HEK293 (cell line): ENCODE results near the gene PLCB3.

Experiments used
- CTCF ChIA-PET: fragments of 350-600 bp; formaldehyde crosslinking; extraction: SDS; loops from one replicate; lab custom pipeline; 2021; ENCODE audit warnings: antibody characterized with exemption; lab: Yijun Ruan, JAX
- POLR2A ChIA-PET: fragments of 300-600 bp; formaldehyde crosslinking; extraction: SDS; loops from one replicate; lab custom pipeline; 2020; ENCODE audit warnings: antibody characterized with exemption, inconsistent platforms; lab: Yijun Ruan, JAX
- H3K27ac ChIP-seq: fragments of 200-500 bp; sonication (Bioruptor generic); 2 replicates; pipeline ENCODE4 v1.5.1; 2014; ENCODE audit warnings: low read depth, low read length, control low read depth, inconsistent platforms; ENCODE audit errors: extremely low read depth
- H3K36me3 ChIP-seq, 2 experiments: fragments of 200-500 bp in 1 of 2; sonication (Bioruptor generic) in 1 of 2; 1 replicate in 1 of 2; 2 replicates in 1 of 2; pipeline ENCODE4 v1.5.1; 2014 to 2017; ENCODE audit warnings: inconsistent platforms in 2 of 2, low read length in 2 of 2; ENCODE audit not compliant: control insufficient read depth in 2 of 2, insufficient read depth in 1 of 2
- H3K4me1 ChIP-seq: fragments of 200-500 bp; sonication (Bioruptor generic); 2 replicates; pipeline ENCODE4 v1.5.1; 2014; ENCODE audit warnings: mild to moderate bottlenecking, low read length, inconsistent platforms; ENCODE audit not compliant: control insufficient read depth, insufficient read depth
- H3K4me3 ChIP-seq: 2 replicates; pipeline ENCODE4 v1.5.1; 2011; ENCODE audit warnings: low read depth, mild to moderate bottlenecking, control low read depth, low read length, moderate library complexity
- H3K9me3 ChIP-seq: fragments of 200-500 bp; sonication (Bioruptor generic); 2 replicates; pipeline ENCODE4 v1.5.1; 2014; ENCODE audit warnings: low read depth, low read length, inconsistent platforms; ENCODE audit not compliant: control insufficient read depth, insufficient read depth
- EGR2 ChIP-seq: fragments of 450-650 bp; formaldehyde crosslinking; IDR thresholded peaks from 2 replicates; pipeline ENCODE4 v1.5.1; 2016; ENCODE audit warnings: low read depth, missing biosample characterization, missing genetic modification characterization
- ELK4 ChIP-seq: IDR thresholded peaks from 2 replicates; pipeline ENCODE4 v1.6.1; 2011; ENCODE audit warnings: mild to moderate bottlenecking, low read depth, low read length, borderline replicate concordance
- SP7 ChIP-seq: fragments of 450-650 bp; formaldehyde crosslinking; IDR thresholded peaks from 2 replicates; pipeline ENCODE4 v1.5.1; 2016; ENCODE audit warnings: missing biosample characterization, missing genetic modification characterization
- ZBTB1 ChIP-seq: fragments of 450-650 bp; formaldehyde crosslinking; IDR thresholded peaks from 2 replicates; pipeline ENCODE4 v1.5.1; 2016; ENCODE audit warnings: missing biosample characterization, missing genetic modification characterization
- ZBTB11 ChIP-seq: fragments of 450-650 bp; formaldehyde crosslinking; conservative IDR thresholded peaks from 2 replicates; pipeline ENCODE4 v1.5.1; 2016; ENCODE audit warnings: low read depth, missing biosample characterization, missing genetic modification characterization
- ZNF202 ChIP-seq: fragments of 450-650 bp; formaldehyde crosslinking; IDR thresholded peaks from 2 replicates; pipeline ENCODE4 v1.5.1; 2016; ENCODE audit warnings: missing biosample characterization, missing genetic modification characterization, borderline replicate concordance
- ZNF274 ChIP-seq, 2 experiments: fragments of 200-500 bp in 1 of 2; fragments of 450-650 bp in 1 of 2; sonication (Bioruptor generic) in 1 of 2; formaldehyde crosslinking in 1 of 2; IDR thresholded peaks; 2 replicates each; pipeline versions ENCODE4 v1.5.1 to v1.6.1; 2014 to 2016; ENCODE audit warnings: borderline replicate concordance in 1 of 2, inconsistent platforms in 1 of 2, low read length in 1 of 2, missing biosample characterization in 1 of 2, missing genetic modification characterization in 1 of 2
- ZNF513 ChIP-seq: fragments of 450-650 bp; IDR thresholded peaks from 2 replicates; pipeline ENCODE4 v1.5.1; 2018; ENCODE audit warnings: missing biosample characterization, missing genetic modification characterization
- ZNF518A ChIP-seq: fragments of 450-650 bp; formaldehyde crosslinking; conservative IDR thresholded peaks from 2 replicates; pipeline ENCODE4 v1.5.1; 2016; ENCODE audit warnings: low read depth, missing biosample characterization, missing genetic modification characterization
- ZNF558 ChIP-seq: fragments of 450-650 bp; formaldehyde crosslinking; IDR thresholded peaks from 2 replicates; pipeline ENCODE4 v1.5.1; 2016; ENCODE audit warnings: missing biosample characterization, missing genetic modification characterization
- ZNF561 ChIP-seq: fragments of 450-650 bp; IDR thresholded peaks from 2 replicates; pipeline ENCODE4 v1.5.1; 2018; ENCODE audit warnings: missing biosample characterization, missing genetic modification characterization, borderline replicate concordance
- ZNF596 ChIP-seq: fragments of 450-650 bp; IDR thresholded peaks from 2 replicates; pipeline ENCODE4 v1.5.0; 2018; ENCODE audit warnings: missing biosample characterization, mild to moderate bottlenecking, missing genetic modification characterization, moderate library complexity
- ZNF621 ChIP-seq: fragments of 450-650 bp; formaldehyde crosslinking; IDR thresholded peaks from 2 replicates; pipeline ENCODE4 v1.5.1; 2017; ENCODE audit warnings: missing biosample characterization, missing genetic modification characterization
- ZNF629 ChIP-seq: fragments of 450-650 bp; formaldehyde crosslinking; IDR thresholded peaks from 2 replicates; pipeline ENCODE4 v1.5.1; 2017; ENCODE audit warnings: missing biosample characterization, missing genetic modification characterization

PLCB3 gene

GRCh38 chr11:64278576-64279190, 27.4 kb downstream of the PLCB3 start:
- H3K27ac ChIP-seq, result no peak overlapping the region
- no peaks in the 10 kb centered on the region for H3K9me3 ChIP-seq
- H3K4me3 ChIP-seq, result no peak overlapping the region
- POLR2A ChIA-PET, result no interaction called here
- no peaks in the 10 kb centered on the region for H3K4me1 ChIP-seq
- CTCF ChIA-PET, result interaction anchor here (0.8 to 2.7 kb wide), 3 partner anchors 23 to 76 kb away, joined by 3 to 13 read pairs (median 4); no protein-coding TSS in a partner anchor
- TF ChIP-seq ZNF629 (tag by site-specific recombination) (no peak), ZNF596 (tag by site-specific recombination) (no peak), ZBTB1 (tag by site-specific recombination) (no peak), SP7 (tag by site-specific recombination) (no peak), ELK4 (no peak), EGR2 (tag by site-specific recombination) (no peak), ZNF513 (tag by site-specific recombination) (no peak), ZNF621 (no peak), ZNF518A (tag by site-specific recombination) (no peak), ZNF558 (tag by site-specific recombination) (no peak), ZNF202 (tag by site-specific recombination) (no peak), ZNF274 (IDR thresholded peaks at IDR 0.05; ENCODE audit: low read length) (no peak), ZNF274 (tag by site-specific recombination; IDR thresholded peaks at IDR 0.05; ENCODE audit: borderline replicate concordance) (no peak), ZBTB11 (tag by site-specific recombination) (no peak), ZNF561 (tag by site-specific recombination) (no peak)
- TF ChIP-seq, all 188 proteins: peak for 0
- peaks cover 9 to 64% of the 10 kb centered on the region in 2 experiments; a peak in 2 of 3 replicates for H3K36me3 ChIP-seq
